Measurements from ENCODE around the gene COQ5. TPM values are rescaled to one million over a fixed set of nuclear protein-coding genes. Genes with fewer than 3 reads are reported as not detected.

Gene COQ5
- total and polyA plus RNA-seq, 8 donors = 7.2 to 24.3 (median 12.9) TPM

DNA sequence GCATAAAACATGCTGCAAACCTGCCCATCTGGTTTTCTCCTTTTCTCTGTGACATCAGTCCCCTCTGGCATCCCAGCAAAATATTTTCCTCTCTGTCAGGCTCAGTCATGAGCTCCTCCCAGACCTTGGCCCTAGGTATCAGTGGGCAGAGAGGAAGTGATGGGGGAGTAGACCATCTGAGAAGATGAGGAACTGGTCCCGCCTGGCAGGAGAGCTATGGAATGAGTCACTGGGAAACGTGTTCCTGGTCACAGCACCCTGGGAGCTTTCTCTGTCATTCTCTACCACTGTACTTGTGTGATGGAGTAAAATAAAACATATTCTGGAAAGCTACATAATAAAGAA is 54.4 kb downstream of the COQ5 start:
- intact Hi-C loops (cut with DNase I) = no loop called here
- DNase-seq = peak in 1 of 6 donors; percentile 47
- no peak for FAIRE-seq
- Histone ChIP-seq H3K9me3 (no peaks in the 10 kb centered on the region), H3K4me3 (no peak overlapping the region), H3K27me3 (no peaks in the 10 kb centered on the region), H3K36me3 (no peaks in the 10 kb centered on the region), H3K27ac (peak overlapping the region in 2 of 4 donors; percentile 17 to 50), H3K4me1 (peaks cover 0 to 4% (median 0%) of the 10 kb centered on the region in 3 donors)
- peak; percentile 28 to 74 (median 48) for ATAC-seq
- 20 to 39% methylated on average over 2 of the region's 2 CpGs for WGBS, 2 donors
- no peak for TF ChIP-seq CTCF (IDR thresholded peaks at IDR 0.05)

DNA sequence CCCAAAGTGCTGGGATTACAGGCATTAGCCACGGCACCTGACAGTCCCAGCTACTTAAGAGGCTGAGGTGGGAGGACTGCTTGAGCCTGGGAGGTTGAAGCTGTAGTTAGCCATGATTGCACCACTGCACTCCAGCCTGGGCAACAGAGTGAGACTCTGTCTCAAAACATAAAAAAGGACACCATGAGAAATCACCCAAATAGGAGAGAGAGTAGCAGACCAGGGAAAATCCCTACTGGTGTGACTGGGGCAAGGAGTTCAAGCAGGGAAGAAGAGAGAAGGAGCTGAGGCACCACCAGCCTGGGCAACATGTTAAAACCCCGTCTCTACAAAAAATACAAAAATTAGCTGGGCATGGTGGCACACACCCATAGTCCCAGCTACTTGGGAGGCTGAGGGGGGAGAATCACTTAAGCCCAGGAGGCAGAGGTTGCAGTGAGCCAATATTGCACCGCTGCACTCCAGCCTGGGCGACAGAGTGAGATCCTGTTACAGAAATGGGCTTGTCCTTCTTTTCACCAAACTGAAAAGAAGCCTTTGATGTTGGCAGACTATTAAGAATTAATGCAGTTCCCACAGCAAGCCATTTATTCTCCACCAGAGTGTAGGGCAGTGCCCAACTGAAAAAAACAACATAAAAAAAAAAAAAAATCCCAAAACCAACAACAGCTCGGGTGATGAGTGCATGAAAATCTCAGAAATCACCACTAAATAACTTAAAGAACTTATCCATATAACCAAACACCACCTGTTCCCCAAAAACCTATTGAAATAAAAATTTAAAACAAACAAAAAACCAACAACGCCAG is 54.9 kb downstream of the COQ5 start:
- Histone ChIP-seq H3K27me3 (no peaks in the 10 kb centered on the region), H3K36me3 (no peaks in the 10 kb centered on the region), H3K27ac (peak overlapping the region in 2 of 4 donors; percentile 17 to 50), H3K4me3 (no peak overlapping the region), H3K9me3 (no peaks in the 10 kb centered on the region), H3K4me1 (peaks cover 0 to 4% (median 0%) of the 10 kb centered on the region in 3 donors)
- TF ChIP-seq CTCF (IDR thresholded peaks at IDR 0.05) = no peak
- WGBS, 2 donors = 60 to 61% methylated on average over 6 of the region's 6 CpGs
- intact Hi-C loops (cut with DNase I) = no loop called here
- FAIRE-seq (no peak), DNase-seq (no peak), ATAC-seq (no peak)

- intact Hi-C loops (cut with DNase I) = no loop called here
- no peaks in the 10 kb centered on the region for H3K36me3 ChIP-seq
- no peaks in the 10 kb centered on the region for H3K9me3 ChIP-seq
- H3K4me1 ChIP-seq = peaks cover under 1 to 5% (median 3%) of the 10 kb centered on the region in 3 donors
- no peak overlapping the region for H3K4me3 ChIP-seq
- no peaks in the 10 kb centered on the region for H3K27me3 ChIP-seq
- H3K27ac ChIP-seq = no peak overlapping the region
- DNase-seq = no peak
- no peak for FAIRE-seq
- ATAC-seq = no peak
- TF ChIP-seq CTCF (IDR thresholded peaks at IDR 0.05) = no peak
These were observed 56.4 kb downstream of the COQ5 start for GRCh38 chr12:120472521-120472920.

DNA sequence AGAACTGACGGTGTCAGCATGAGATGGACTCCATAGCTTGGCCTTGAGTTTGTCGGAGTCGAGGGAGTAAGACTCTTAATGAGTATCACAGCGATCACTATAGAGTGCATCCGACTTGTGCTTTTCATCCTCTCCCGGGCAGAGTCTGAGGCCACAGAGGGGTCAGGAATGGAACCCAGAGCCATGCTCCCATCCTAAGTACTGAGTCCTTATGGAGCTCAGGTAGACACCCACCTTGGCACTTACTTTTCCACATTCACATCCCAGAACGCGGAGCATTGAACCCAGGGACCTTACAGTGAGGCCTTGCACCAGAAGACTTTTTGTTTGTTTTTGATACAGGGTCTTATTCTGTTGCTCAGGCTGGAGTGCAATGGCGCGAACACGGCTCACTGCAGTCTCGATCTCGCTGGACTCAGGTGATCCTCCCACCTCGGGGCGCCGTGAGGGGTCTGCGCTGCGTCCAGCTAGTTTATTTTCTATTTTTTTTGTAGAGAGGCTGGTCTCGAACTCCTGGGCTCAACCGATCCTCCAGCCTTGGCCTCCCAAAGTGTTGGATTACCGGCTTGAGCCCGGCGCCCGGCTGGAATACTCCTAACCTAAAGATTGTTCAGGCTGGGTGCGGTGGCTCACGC is 58.7 kb downstream of the COQ5 start:
- FAIRE-seq (no peak), DNase-seq (no peak), ATAC-seq (peak; percentile 10 to 24 (median 18))
- WGBS, 2 donors = 60 to 66% methylated on average over 26 of the region's 26 CpGs
- H3K27ac ChIP-seq = peak overlapping the region in 3 of 4 donors; percentile 80 to 89 (median 89)
- intact Hi-C loops (cut with DNase I) = no loop called here
- peak overlapping the region; percentile 43 to 94 (median 94) for H3K4me3 ChIP-seq
- H3K27me3 ChIP-seq = no peaks in the 10 kb centered on the region
- peaks cover 18 to 22% (median 20%) of the 10 kb centered on the region in 3 donors for H3K4me1 ChIP-seq
- H3K9me3 ChIP-seq = no peaks in the 10 kb centered on the region
- TF ChIP-seq CTCF (IDR thresholded peaks at IDR 0.05) = no peak
- H3K36me3 ChIP-seq = peaks cover 0 to 3% (median 0%) of the 10 kb centered on the region in 3 donors
